Nephron progenitor cell (in vitro differentiated cells): ENCODE measurements around the gene OR13J1.
"Not testable (repeated sequence)": the region's sequence is repeated elsewhere in the genome, so short reads cannot be mapped to it uniquely, and the experiment has no call there.

Experiments
- DNase-seq: peaks from one replicate; pipeline ENCODE4 v3.0.0; 2021
- H3K27ac Mint-ChIP-seq: 2 replicates; pipeline ENCODE4 v1.8.0; 2021; ENCODE audit warnings: mild to moderate bottlenecking, moderate library complexity, mixed read lengths
- H3K27me3 Mint-ChIP-seq: 2 replicates; pipeline ENCODE4 v1.8.0; 2021; ENCODE audit warnings: mild to moderate bottlenecking, low read depth, mixed read lengths; ENCODE audit not compliant: poor library complexity
- H3K36me3 Mint-ChIP-seq: 2 replicates; pipeline ENCODE4 v1.8.0; 2021; ENCODE audit warnings: low read depth, mixed read lengths
- H3K4me1 Mint-ChIP-seq: 2 replicates; pipeline ENCODE4 v1.8.0; 2021; ENCODE audit warnings: mixed read lengths
- H3K4me3 Mint-ChIP-seq: 2 replicates; pipeline ENCODE4 v1.8.0; 2021; ENCODE audit warnings: mild to moderate bottlenecking, moderate library complexity, mixed read lengths
- H3K9me3 Mint-ChIP-seq: 2 replicates; pipeline ENCODE4 v1.8.0; 2021; ENCODE audit warnings: mild to moderate bottlenecking, moderate library complexity, mixed read lengths
- CTCF ChIP-seq: fragments of 200-600 bp; sonication (generic); IDR thresholded peaks from 2 replicates; pipeline ENCODE4 v1.5.0; 2021; ENCODE audit warnings: antibody characterized with exemption

Gene OR13J1

GRCh38 chr9:35914301-35914807, 44.2 kb upstream of the OR13J1 start:
- no peaks in the 10 kb centered on the region for H3K36me3 Mint-ChIP-seq
- H3K4me1 Mint-ChIP-seq: peaks cover 18% of the 10 kb centered on the region
- no peak for TF ChIP-seq CTCF
- DNase-seq: peak; percentile 54
- no peak overlapping the region for H3K27ac Mint-ChIP-seq
- peaks cover 2% of the 10 kb centered on the region for H3K27me3 Mint-ChIP-seq
- no peak overlapping the region for H3K4me3 Mint-ChIP-seq
- no peaks in the 10 kb centered on the region for H3K9me3 Mint-ChIP-seq

- not testable (repeated sequence) for DNase-seq, H3K9me3 Mint-ChIP-seq, H3K27me3 Mint-ChIP-seq, H3K4me3 Mint-ChIP-seq, H3K27ac Mint-ChIP-seq, H3K36me3 Mint-ChIP-seq
- peaks cover 27% of the 10 kb centered on the region for H3K4me1 Mint-ChIP-seq
Observed at GRCh38 chr9:35913429-35913828, 43.2 kb upstream of the OR13J1 start.

- Mint-ChIP-seq H3K4me3 (no peak overlapping the region), H3K27ac (no peak overlapping the region), H3K9me3 (no peaks in the 10 kb centered on the region), H3K36me3 (no peaks in the 10 kb centered on the region), H3K4me1 (peaks cover 30% of the 10 kb centered on the region), H3K27me3 (peaks cover 2% of the 10 kb centered on the region)
- no peak for DNase-seq
- TF ChIP-seq CTCF: no peak
Observed at GRCh38 chr9:35912791-35913400, 42.7 kb upstream of the OR13J1 start.

GRCh38 chr9:35911690-35912089, 41.5 kb upstream of the OR13J1 start:
- Mint-ChIP-seq H3K36me3 (no peaks in the 10 kb centered on the region), H3K27ac (no peak overlapping the region), H3K4me3 (no peak overlapping the region), H3K4me1 (peaks cover 41% of the 10 kb centered on the region), H3K9me3 (no peaks in the 10 kb centered on the region), H3K27me3 (peaks cover 2% of the 10 kb centered on the region)
- no peak for DNase-seq
- TF ChIP-seq CTCF: no peak

GRCh38 chr9:35910613-35911359, 40.6 kb upstream of the OR13J1 start:
- no peak for TF ChIP-seq CTCF
- no peak for DNase-seq
- Mint-ChIP-seq H3K4me3 (peak overlapping the region; percentile 5), H3K9me3 (no peaks in the 10 kb centered on the region), H3K36me3 (no peaks in the 10 kb centered on the region), H3K27me3 (peaks cover 2% of the 10 kb centered on the region), H3K4me1 (peaks cover 47% of the 10 kb centered on the region), H3K27ac (no peak overlapping the region)

- Mint-ChIP-seq H3K9me3 (no peaks in the 10 kb centered on the region), H3K4me1 (peaks cover 55% of the 10 kb centered on the region), H3K27ac (peak overlapping the region; percentile 92), H3K4me3 (no peak overlapping the region), H3K36me3 (no peaks in the 10 kb centered on the region), H3K27me3 (peaks cover 2% of the 10 kb centered on the region)
- TF ChIP-seq CTCF: no peak
- no peak for DNase-seq
Observed at GRCh38 chr9:35909687-35910612, 39.7 kb upstream of the OR13J1 start.
